Measurements from ENCODE around the gene GGCX.
A peak's percentile ranks its signal among the peaks of the same experiment; 100 is the strongest.

The GGCX gene

GRCh38 chr2:85580206-85580605, 18.9 kb upstream of the GGCX start:
- no peak overlapping the region for H3K4me3 ChIP-seq (ENCODE audit: low read length)
- no peak for TF ChIP-seq CTCF (IDR thresholded peaks at IDR 0.05; ENCODE audit: insufficient read depth, low read depth, low read length, missing control alignments)
- no peak for DNase-seq (ENCODE audit: low read depth)

GRCh38 chr2:85579266-85579935, 18.1 kb upstream of the GGCX start:
- TF ChIP-seq CTCF (IDR thresholded peaks at IDR 0.05; ENCODE audit: insufficient read depth, low read depth, low read length, missing control alignments) = no peak
- no peak for DNase-seq (ENCODE audit: low read depth)
- H3K4me3 ChIP-seq (ENCODE audit: low read length) = peak overlapping the region; percentile 87

- peak overlapping the region; percentile 87 for H3K4me3 ChIP-seq (ENCODE audit: low read length)
- no peak for TF ChIP-seq CTCF (IDR thresholded peaks at IDR 0.05; ENCODE audit: insufficient read depth, low read depth, low read length, missing control alignments)
- DNase-seq (ENCODE audit: low read depth) = no peak
These were observed 17.2 kb upstream of the GGCX start for GRCh38 chr2:85578243-85579180.

- no peak for TF ChIP-seq CTCF (IDR thresholded peaks at IDR 0.05; ENCODE audit: insufficient read depth, low read depth, low read length, missing control alignments)
- peak within 1 kb of the TSS; percentile 87 for H3K4me3 ChIP-seq (ENCODE audit: low read length)
- peak; percentile 91 for DNase-seq (ENCODE audit: low read depth)
These were observed 16.3 kb upstream of the GGCX start, which contains the start of gene VAMP8 for GRCh38 chr2:85577386-85578242. Gene VAMP8 (plus strand): TSS chr2:85577586. CDS start chr2:85577647, 61 bp downstream.

GRCh38 chr2:85577063-85577385, 15.7 kb upstream of the GGCX start:
- no peak for DNase-seq (ENCODE audit: low read depth)
- no peak overlapping the region for H3K4me3 ChIP-seq (ENCODE audit: low read length)
- no peak for TF ChIP-seq CTCF (IDR thresholded peaks at IDR 0.05; ENCODE audit: insufficient read depth, low read depth, low read length, missing control alignments)

- H3K4me3 ChIP-seq (ENCODE audit: low read length) = no peak overlapping the region
- no peak for TF ChIP-seq CTCF (IDR thresholded peaks at IDR 0.05; ENCODE audit: insufficient read depth, low read depth, low read length, missing control alignments)
- DNase-seq (ENCODE audit: low read depth) = no peak
These were observed 14.4 kb upstream of the GGCX start for GRCh38 chr2:85575739-85576138.

All from epithelial cell of esophagus (primary cell).